H1 (cell line): ENCODE results near the gene YAF2.

Source experiments
- CHD2 ChIP-seq: IDR thresholded peaks from 2 replicates; pipeline ENCODE4 v1.6.1; 2012; ENCODE audit warnings: low read length, improper control_type of control experiment
- FOSL1 ChIP-seq: IDR thresholded peaks from 2 replicates; pipeline ENCODE4 v1.6.1; 2011; ENCODE audit warnings: mild to moderate bottlenecking, low read depth, low read length, moderate library complexity; ENCODE audit not compliant: insufficient read depth
- POLR2A ChIP-seq, 2 experiments: IDR thresholded peaks; 1 replicate in 1 of 2; 2 replicates in 1 of 2; pipeline ENCODE4 v1.6.1; 2011; ENCODE audit warnings: low read depth in 2 of 2, low read length in 2 of 2, mild to moderate bottlenecking in 2 of 2; ENCODE audit errors: control extremely low read depth in 1 of 2
- SIX5 ChIP-seq: IDR thresholded peaks from 2 replicates; pipeline ENCODE4 v1.6.1; 2011; ENCODE audit warnings: mild to moderate bottlenecking, low read depth, low read length
- YY1 ChIP-seq: IDR thresholded peaks from 2 replicates; pipeline ENCODE4 v1.6.1; 2011; ENCODE audit warnings: low read depth, mild to moderate bottlenecking, low read length

- TF ChIP-seq SIX5 (no peak), FOSL1 (no peak), POLR2A (IDR thresholded peaks at IDR 0.05; ENCODE audit: control extremely low read depth in 1 of 2, low read depth in 2 of 2, low read length in 2 of 2) (no peak), CHD2 (no peak), YY1 (no peak)
Measured at GRCh38 chr12:42204819-42205218, 33.2 kb downstream of the YAF2 start.
